Measurements from ENCODE around the gene UQCRC2.

The UQCRC2 gene

DNA sequence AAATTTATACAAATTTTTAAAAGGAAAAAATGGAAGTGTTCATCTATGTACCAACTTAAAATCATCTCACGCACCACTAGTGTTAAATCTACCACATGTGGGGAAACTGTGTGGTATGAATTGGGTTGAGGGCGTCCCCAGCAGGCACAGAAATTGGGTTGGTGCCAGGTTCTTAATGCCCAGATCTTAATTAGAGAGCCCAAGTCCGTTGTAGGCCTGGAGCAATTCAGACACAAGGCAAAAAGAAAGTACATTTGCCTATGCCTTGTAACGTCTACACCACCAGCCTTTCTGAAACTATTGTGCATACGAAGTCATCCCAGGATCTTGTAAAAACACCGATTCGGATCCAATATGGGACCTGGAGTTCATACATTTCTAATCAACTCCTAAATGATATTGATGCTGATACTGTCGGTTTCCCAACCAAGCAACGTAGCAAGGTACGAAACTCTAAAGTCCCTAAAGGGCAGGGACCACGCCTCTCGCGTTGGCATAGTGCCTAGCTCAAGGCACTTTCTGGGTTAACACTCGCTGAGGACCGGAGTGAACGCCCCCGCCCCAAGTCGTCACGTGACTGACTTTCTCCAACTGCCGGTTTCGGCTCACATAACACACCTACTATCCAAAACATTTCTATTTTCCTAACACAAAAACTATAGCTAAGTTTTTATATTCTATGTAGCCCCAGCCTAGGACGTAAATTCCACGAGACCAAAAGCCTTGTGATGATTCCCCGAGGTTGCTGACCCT is 945 bp upstream of the UQCRC2 start:
- Histone ChIP-seq H3K4me3 (ENCODE audit: low read depth in 1 of 2, low read length in 2 of 2) (peak overlapping the region; percentile 84 to 100), H3K9me3 (ENCODE audit: low read length) (no peaks in the 10 kb centered on the region), H3K36me3 (ENCODE audit: insufficient read depth, low read length) (peaks cover 3% of the 10 kb centered on the region), H3K4me1 (ENCODE audit: insufficient read depth, low read length) (peaks cover 25% of the 10 kb centered on the region), H3K27me3 (ENCODE audit: control insufficient read depth in 1 of 2, insufficient read depth in 2 of 2, low read length in 2 of 2) (no peaks in the 10 kb centered on the region), H3K9ac (ENCODE audit: low read length) (peak overlapping the region; percentile 93), H3K27ac (ENCODE audit: low read depth, low read length) (peak overlapping the region; percentile 95)

DNA sequence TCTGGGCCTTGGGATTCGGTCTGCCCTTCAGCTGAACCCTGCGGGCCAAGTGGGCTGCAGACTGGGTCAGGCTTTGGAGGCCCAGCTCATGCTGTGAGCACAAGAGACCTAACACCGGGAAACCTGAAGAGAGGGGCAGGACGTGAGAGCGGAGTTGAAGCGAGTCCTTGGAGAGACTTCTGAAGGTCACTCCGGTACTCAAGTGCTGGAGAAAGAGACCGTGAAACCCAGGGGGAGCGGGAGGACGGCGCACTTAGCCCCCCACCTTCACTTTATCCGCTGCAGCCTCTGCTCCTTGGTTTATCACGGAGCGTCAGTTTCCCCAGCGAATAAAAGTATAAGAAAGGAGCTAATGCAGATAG is 361 bp downstream of the UQCRC2 start:
- Histone ChIP-seq H3K9ac (ENCODE audit: low read length) (peak overlapping the region; percentile 93), H3K27ac (ENCODE audit: low read depth, low read length) (peak overlapping the region; percentile 95), H3K9me3 (ENCODE audit: low read length) (no peaks in the 10 kb centered on the region), H3K36me3 (ENCODE audit: insufficient read depth, low read length) (peaks cover 14% of the 10 kb centered on the region), H3K4me1 (ENCODE audit: insufficient read depth, low read length) (peaks cover 25% of the 10 kb centered on the region), H3K27me3 (ENCODE audit: control insufficient read depth in 1 of 2, insufficient read depth in 2 of 2, low read length in 2 of 2) (no peaks in the 10 kb centered on the region), H3K4me3 (ENCODE audit: low read depth in 1 of 2, low read length in 2 of 2) (peak overlapping the region; percentile 84 to 100)

GRCh38 chr16:21957714-21958346 is 4.7 kb downstream of the UQCRC2 start:
- Histone ChIP-seq H3K36me3 (ENCODE audit: insufficient read depth, low read length) (peaks cover 54% of the 10 kb centered on the region), H3K27ac (ENCODE audit: low read depth, low read length) (no peak overlapping the region)

GRCh38 chr16:21959050-21959449 is 5.9 kb downstream of the UQCRC2 start:
- Histone ChIP-seq H3K36me3 (ENCODE audit: insufficient read depth, low read length) (peaks cover 66% of the 10 kb centered on the region), H3K27ac (ENCODE audit: low read depth, low read length) (no peak overlapping the region)

More at GRCh38 chr16:21957714-21958346, 4.7 kb downstream of the UQCRC2 start:
- peaks cover 18% of the 10 kb centered on the region for H3K4me1 ChIP-seq (ENCODE audit: insufficient read depth, low read length)
- H3K4me3 ChIP-seq (ENCODE audit: low read depth in 1 of 2, low read length in 2 of 2): no peak overlapping the region
- no peaks in the 10 kb centered on the region for H3K27me3 ChIP-seq (ENCODE audit: control insufficient read depth in 1 of 2, insufficient read depth in 2 of 2, low read length in 2 of 2)
- H3K9ac ChIP-seq (ENCODE audit: low read length): no peak overlapping the region
- no peaks in the 10 kb centered on the region for H3K9me3 ChIP-seq (ENCODE audit: low read length)

GRCh38 chr16:21962475-21962874 is 9.3 kb downstream of the UQCRC2 start:
- Histone ChIP-seq H3K27ac (ENCODE audit: low read depth, low read length) (no peak overlapping the region), H3K9ac (ENCODE audit: low read length) (no peak overlapping the region), H3K9me3 (ENCODE audit: low read length) (no peaks in the 10 kb centered on the region), H3K27me3 (ENCODE audit: control insufficient read depth in 1 of 2, insufficient read depth in 2 of 2, low read length in 2 of 2) (no peaks in the 10 kb centered on the region), H3K36me3 (ENCODE audit: insufficient read depth, low read length) (peaks cover 91% of the 10 kb centered on the region), H3K4me1 (ENCODE audit: insufficient read depth, low read length) (no peaks in the 10 kb centered on the region), H3K4me3 (ENCODE audit: low read depth in 1 of 2, low read length in 2 of 2) (no peak overlapping the region)

More at GRCh38 chr16:21959050-21959449, 5.9 kb downstream of the UQCRC2 start:
- H3K27me3 ChIP-seq (ENCODE audit: control insufficient read depth in 1 of 2, insufficient read depth in 2 of 2, low read length in 2 of 2): no peaks in the 10 kb centered on the region
- no peak overlapping the region for H3K9ac ChIP-seq (ENCODE audit: low read length)
- H3K9me3 ChIP-seq (ENCODE audit: low read length): no peaks in the 10 kb centered on the region
- no peak overlapping the region for H3K4me3 ChIP-seq (ENCODE audit: low read depth in 1 of 2, low read length in 2 of 2)
- H3K4me1 ChIP-seq (ENCODE audit: insufficient read depth, low read length): peaks cover 15% of the 10 kb centered on the region

- Histone ChIP-seq H3K4me1 (ENCODE audit: insufficient read depth, low read length) (no peaks in the 10 kb centered on the region), H3K36me3 (ENCODE audit: insufficient read depth, low read length) (peaks cover 91% of the 10 kb centered on the region)
These were observed 10.7 kb downstream of the UQCRC2 start for GRCh38 chr16:21963887-21964286.

DNA sequence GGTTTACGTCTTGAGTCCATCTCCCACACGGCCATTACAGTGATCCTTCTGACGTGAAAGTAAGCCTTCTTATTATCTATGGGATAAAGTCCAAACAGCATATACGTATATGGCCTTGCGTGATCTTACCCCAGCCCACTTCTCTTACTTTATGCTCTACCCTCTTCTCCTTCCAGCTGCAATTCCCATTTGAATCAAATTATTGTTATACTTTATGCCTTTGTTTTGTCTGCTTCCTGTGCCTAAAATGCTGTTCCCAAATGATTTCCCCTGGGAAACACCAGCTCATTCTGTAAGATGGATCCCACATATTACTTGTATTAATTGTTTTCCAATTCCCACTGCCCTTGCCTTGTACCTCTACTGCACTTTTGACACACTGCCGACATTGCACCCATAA is 11.2 kb downstream of the UQCRC2 start:
- Histone ChIP-seq H3K9ac (ENCODE audit: low read length) (no peak overlapping the region), H3K4me1 (ENCODE audit: insufficient read depth, low read length) (no peaks in the 10 kb centered on the region), H3K4me3 (ENCODE audit: low read depth in 1 of 2, low read length in 2 of 2) (no peak overlapping the region), H3K27me3 (ENCODE audit: control insufficient read depth in 1 of 2, insufficient read depth in 2 of 2, low read length in 2 of 2) (no peaks in the 10 kb centered on the region), H3K36me3 (ENCODE audit: insufficient read depth, low read length) (peaks cover 91% of the 10 kb centered on the region), H3K27ac (ENCODE audit: low read depth, low read length) (no peak overlapping the region), H3K9me3 (ENCODE audit: low read length) (no peaks in the 10 kb centered on the region)

More at GRCh38 chr16:21963887-21964286, 10.7 kb downstream of the UQCRC2 start:
- Histone ChIP-seq H3K27ac (ENCODE audit: low read depth, low read length) (no peak overlapping the region), H3K9ac (ENCODE audit: low read length) (no peak overlapping the region), H3K9me3 (ENCODE audit: low read length) (no peaks in the 10 kb centered on the region), H3K4me3 (ENCODE audit: low read depth in 1 of 2, low read length in 2 of 2) (no peak overlapping the region), H3K27me3 (ENCODE audit: control insufficient read depth in 1 of 2, insufficient read depth in 2 of 2, low read length in 2 of 2) (no peaks in the 10 kb centered on the region)

DNA sequence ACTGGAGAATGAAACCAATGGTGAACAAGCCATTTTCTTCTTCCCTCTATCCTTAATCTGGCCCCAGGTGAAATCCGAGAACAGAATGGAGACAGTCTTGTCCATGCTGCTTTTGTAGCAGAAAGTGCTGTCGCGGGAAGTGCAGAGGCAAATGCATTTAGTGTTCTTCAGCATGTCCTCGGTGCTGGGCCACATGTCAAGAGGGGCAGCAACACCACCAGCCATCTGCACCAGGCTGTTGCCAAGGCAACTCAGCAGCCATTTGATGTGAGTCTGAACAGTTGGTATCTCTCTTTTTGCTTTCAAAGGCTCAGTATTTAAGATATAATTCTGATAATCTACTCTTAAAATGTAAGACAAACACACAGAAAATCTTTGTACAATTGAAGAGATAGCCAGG is 18.7 kb downstream of the UQCRC2 start:
- H3K36me3 ChIP-seq (ENCODE audit: insufficient read depth, low read length): peaks cover 91% of the 10 kb centered on the region

GRCh38 chr16:21973945-21974344 is 20.8 kb downstream of the UQCRC2 start:
- Histone ChIP-seq H3K4me3 (ENCODE audit: low read depth in 1 of 2, low read length in 2 of 2) (no peak overlapping the region), H3K27me3 (ENCODE audit: control insufficient read depth in 1 of 2, insufficient read depth in 2 of 2, low read length in 2 of 2) (no peaks in the 10 kb centered on the region), H3K9ac (ENCODE audit: low read length) (no peak overlapping the region), H3K9me3 (ENCODE audit: low read length) (no peaks in the 10 kb centered on the region), H3K36me3 (ENCODE audit: insufficient read depth, low read length) (peaks cover 91% of the 10 kb centered on the region), H3K4me1 (ENCODE audit: insufficient read depth, low read length) (no peaks in the 10 kb centered on the region), H3K27ac (ENCODE audit: low read depth, low read length) (no peak overlapping the region)

More for the DNA sequence above, 18.7 kb downstream of the UQCRC2 start:
- no peak overlapping the region for H3K4me3 ChIP-seq (ENCODE audit: low read depth in 1 of 2, low read length in 2 of 2)
- H3K27ac ChIP-seq (ENCODE audit: low read depth, low read length): no peak overlapping the region
- H3K9ac ChIP-seq (ENCODE audit: low read length): no peak overlapping the region
- no peaks in the 10 kb centered on the region for H3K27me3 ChIP-seq (ENCODE audit: control insufficient read depth in 1 of 2, insufficient read depth in 2 of 2, low read length in 2 of 2)
- H3K9me3 ChIP-seq (ENCODE audit: low read length): no peaks in the 10 kb centered on the region
- no peaks in the 10 kb centered on the region for H3K4me1 ChIP-seq (ENCODE audit: insufficient read depth, low read length)

- Histone ChIP-seq H3K4me1 (ENCODE audit: insufficient read depth, low read length) (no peaks in the 10 kb centered on the region), H3K27ac (ENCODE audit: low read depth, low read length) (no peak overlapping the region), H3K27me3 (ENCODE audit: control insufficient read depth in 1 of 2, insufficient read depth in 2 of 2, low read length in 2 of 2) (no peaks in the 10 kb centered on the region), H3K9ac (ENCODE audit: low read length) (no peak overlapping the region), H3K9me3 (ENCODE audit: low read length) (no peaks in the 10 kb centered on the region), H3K36me3 (ENCODE audit: insufficient read depth, low read length) (peaks cover 88% of the 10 kb centered on the region), H3K4me3 (ENCODE audit: low read depth in 1 of 2, low read length in 2 of 2) (no peak overlapping the region)
These were observed 26.9 kb downstream of the UQCRC2 start for GRCh38 chr16:21980032-21980431.

GRCh38 chr16:21982108-21982507 is 28.9 kb downstream of the UQCRC2 start:
- Histone ChIP-seq H3K9ac (ENCODE audit: low read length) (no peak overlapping the region), H3K27ac (ENCODE audit: low read depth, low read length) (no peak overlapping the region), H3K4me1 (ENCODE audit: insufficient read depth, low read length) (no peaks in the 10 kb centered on the region), H3K4me3 (ENCODE audit: low read depth in 1 of 2, low read length in 2 of 2) (no peak overlapping the region), H3K9me3 (ENCODE audit: low read length) (no peaks in the 10 kb centered on the region), H3K27me3 (ENCODE audit: control insufficient read depth in 1 of 2, insufficient read depth in 2 of 2, low read length in 2 of 2) (no peaks in the 10 kb centered on the region), H3K36me3 (ENCODE audit: insufficient read depth, low read length) (peaks cover 67% of the 10 kb centered on the region)

All from muscle layer of colon (tissue), 2 donors.